ENCODE measurements around the gene LRRC71.

The LRRC71 gene

GRCh38 chr1:156887734-156888133 is 32.7 kb upstream of the LRRC71 start:
- Histone ChIP-seq H3K9ac (ENCODE audit: low read depth, low read length) (no peak overlapping the region), H3K4me2 (ENCODE audit: insufficient read depth, low read length) (no peak overlapping the region), H3K4me1 (ENCODE audit: insufficient read depth, low read length) (peaks cover 3% of the 10 kb centered on the region; the same call in 1 of the 2 replicates), H3K27ac (ENCODE audit: low read length) (no peak overlapping the region), H3K27me3 (ENCODE audit: insufficient read depth, low read length, poor library complexity) (peaks cover 21% of the 10 kb centered on the region), H2AFZ (ENCODE audit: low read depth, low read length) (no peak overlapping the region), H3K4me3 (ENCODE audit: low read depth in 1 of 2, low read length in 2 of 2) (no peak overlapping the region), H3K79me2 (ENCODE audit: insufficient read depth, low read length) (no peaks in the 10 kb centered on the region), H4K20me1 (ENCODE audit: insufficient read depth, low read length) (peaks cover 3% of the 10 kb centered on the region), H3K9me3 (ENCODE audit: insufficient read depth, low read length, severe bottlenecking) (no peaks in the 10 kb centered on the region), H3K36me3 (ENCODE audit: insufficient read depth, low read length) (no peaks in the 10 kb centered on the region)
- DNase-seq (no peak), ATAC-seq (ENCODE audit: insufficient read depth, low read depth) (no peak)
- TF ChIP-seq CTCF (IDR thresholded peaks at IDR 0.05; ENCODE audit: borderline replicate concordance, extremely low read depth, low read length, poor library complexity, severe bottlenecking) = no peak
- TF ChIP-seq EZH2 (IDR thresholded peaks at IDR 0.05; ENCODE audit: borderline replicate concordance, low read depth, low read length, severe bottlenecking) = no peak

- TF ChIP-seq EZH2 (IDR thresholded peaks at IDR 0.05; ENCODE audit: borderline replicate concordance, low read depth, low read length, severe bottlenecking) (no peak), CTCF (IDR thresholded peaks at IDR 0.05; ENCODE audit: borderline replicate concordance, extremely low read depth, low read length, poor library complexity, severe bottlenecking) (peak; percentile 84)
- no peak overlapping the region for H3K9ac ChIP-seq (ENCODE audit: low read depth, low read length)
- no peaks in the 10 kb centered on the region for H3K9me3 ChIP-seq (ENCODE audit: insufficient read depth, low read length, severe bottlenecking)
- H3K4me1 ChIP-seq (ENCODE audit: insufficient read depth, low read length) = peaks cover 3% of the 10 kb centered on the region; the same call in 1 of the 2 replicates
- peaks cover 14% of the 10 kb centered on the region for H3K27me3 ChIP-seq (ENCODE audit: insufficient read depth, low read length, poor library complexity)
- peak; percentile 59; the same call in 2 of the 3 replicates for ATAC-seq (ENCODE audit: insufficient read depth, low read depth)
- H3K4me2 ChIP-seq (ENCODE audit: insufficient read depth, low read length) = no peak overlapping the region
- H3K79me2 ChIP-seq (ENCODE audit: insufficient read depth, low read length) = no peaks in the 10 kb centered on the region
- H3K27ac ChIP-seq (ENCODE audit: low read length) = no peak overlapping the region
- no peak overlapping the region for H3K4me3 ChIP-seq (ENCODE audit: low read depth in 1 of 2, low read length in 2 of 2)
- peak; percentile 56 for DNase-seq
- no peak overlapping the region for H2AFZ ChIP-seq (ENCODE audit: low read depth, low read length)
- no peaks in the 10 kb centered on the region for H3K36me3 ChIP-seq (ENCODE audit: insufficient read depth, low read length)
- peaks cover 3% of the 10 kb centered on the region for H4K20me1 ChIP-seq (ENCODE audit: insufficient read depth, low read length)
Observed at GRCh38 chr1:156889802-156890580, 30.4 kb upstream of the LRRC71 start.

GRCh38 chr1:156892190-156893047 is 28.0 kb upstream of the LRRC71 start:
- no peak overlapping the region for H2AFZ ChIP-seq (ENCODE audit: low read depth, low read length)
- H4K20me1 ChIP-seq (ENCODE audit: insufficient read depth, low read length) = no peaks in the 10 kb centered on the region; the same call in 1 of the 2 replicates
- H3K9me3 ChIP-seq (ENCODE audit: insufficient read depth, low read length, severe bottlenecking) = no peaks in the 10 kb centered on the region
- H3K4me3 ChIP-seq (ENCODE audit: low read depth in 1 of 2, low read length in 2 of 2) = no peak overlapping the region
- peaks cover 3% of the 10 kb centered on the region; the same call in 1 of the 2 replicates for H3K4me1 ChIP-seq (ENCODE audit: insufficient read depth, low read length)
- TF ChIP-seq EZH2 (IDR thresholded peaks at IDR 0.05; ENCODE audit: borderline replicate concordance, low read depth, low read length, severe bottlenecking) (no peak), CTCF (IDR thresholded peaks at IDR 0.05; ENCODE audit: borderline replicate concordance, extremely low read depth, low read length, poor library complexity, severe bottlenecking) (peak; percentile 63)
- H3K79me2 ChIP-seq (ENCODE audit: insufficient read depth, low read length) = no peaks in the 10 kb centered on the region
- DNase-seq = peak; percentile 72
- no peaks in the 10 kb centered on the region for H3K36me3 ChIP-seq (ENCODE audit: insufficient read depth, low read length)
- H3K27me3 ChIP-seq (ENCODE audit: insufficient read depth, low read length, poor library complexity) = no peaks in the 10 kb centered on the region
- H3K27ac ChIP-seq (ENCODE audit: low read length) = no peak overlapping the region
- ATAC-seq (ENCODE audit: insufficient read depth, low read depth) = peak; percentile 90
- no peak overlapping the region for H3K9ac ChIP-seq (ENCODE audit: low read depth, low read length)
- no peak overlapping the region for H3K4me2 ChIP-seq (ENCODE audit: insufficient read depth, low read length)
